IPS-18a (cell line): ENCODE results near the gene TENM4.

Source experiments
- H3K27ac ChIP-seq: one replicate; pipeline ENCODE4 v1.5.1; 2013; ENCODE audit warnings: low read length
- H3K27me3 ChIP-seq: one replicate; pipeline ENCODE4 v1.6.1; 2013; ENCODE audit warnings: mild to moderate bottlenecking, low read length; ENCODE audit not compliant: control insufficient read depth, insufficient read depth
- H3K36me3 ChIP-seq: one replicate; pipeline ENCODE4 v1.6.1; 2013; ENCODE audit warnings: low read depth, low read length; ENCODE audit not compliant: control insufficient read depth
- H3K4me1 ChIP-seq: one replicate; pipeline ENCODE4 v1.6.1; 2013; ENCODE audit warnings: low read depth, low read length; ENCODE audit not compliant: control insufficient read depth
- H3K4me3 ChIP-seq: one replicate; pipeline ENCODE4 v1.5.1; 2013; ENCODE audit warnings: low read length
- H3K9ac ChIP-seq: one replicate; pipeline ENCODE4 v1.6.1; 2013; ENCODE audit warnings: mild to moderate bottlenecking, low read length, moderate library complexity
- H3K9me3 ChIP-seq: one replicate; pipeline ENCODE4 v1.6.1; 2013; ENCODE audit warnings: low read depth, low read length; ENCODE audit not compliant: control insufficient read depth

TENM4 gene

DNA sequence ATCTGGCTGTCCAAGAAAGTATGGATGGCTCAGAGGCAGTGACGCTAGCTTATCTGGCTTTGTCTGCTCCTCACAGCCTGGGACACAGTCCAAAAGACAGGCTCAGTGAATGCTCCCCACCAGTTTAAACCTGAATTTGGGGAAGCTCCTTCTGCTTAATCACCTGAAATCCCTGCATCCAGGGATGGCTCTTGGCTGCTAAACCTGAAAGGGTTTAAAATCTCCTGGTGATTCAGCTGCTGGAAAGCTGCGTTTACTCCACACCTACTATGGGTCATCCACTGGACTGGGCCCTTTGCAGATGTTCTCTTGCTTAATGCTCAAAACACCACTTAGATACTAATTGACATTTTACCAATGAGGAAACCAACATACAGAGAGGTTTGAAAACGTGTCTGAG, 564.2 kb downstream of the TENM4 start:
- H3K9me3 ChIP-seq, result no peaks in the 10 kb centered on the region
- no peaks in the 10 kb centered on the region for H3K36me3 ChIP-seq
- no peak overlapping the region for H3K9ac ChIP-seq
- no peak overlapping the region for H3K4me3 ChIP-seq
- H3K27me3 ChIP-seq, result no peaks in the 10 kb centered on the region
- no peaks in the 10 kb centered on the region for H3K4me1 ChIP-seq
- H3K27ac ChIP-seq, result no peak overlapping the region

DNA sequence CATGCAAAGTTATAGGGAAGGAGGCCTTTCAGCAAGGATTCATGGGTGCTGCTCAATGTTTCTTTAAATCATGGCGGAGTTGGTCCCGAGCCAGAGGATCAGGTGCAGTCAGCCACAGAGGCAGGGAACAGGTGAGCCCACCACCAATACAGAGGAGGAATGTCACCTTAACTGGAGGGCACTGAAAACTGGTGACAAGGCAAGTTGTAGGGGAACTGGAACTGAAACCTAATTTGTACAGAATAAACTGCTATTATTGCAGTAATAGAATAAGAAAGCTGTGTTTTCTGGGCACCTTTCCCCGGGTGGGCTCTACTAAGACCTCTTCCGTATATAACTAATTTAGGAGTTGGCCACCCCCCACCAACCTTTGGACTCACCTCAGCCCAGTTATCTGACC, 570.2 kb downstream of the TENM4 start:
- H3K9ac ChIP-seq, result no peak overlapping the region
- peaks cover 27% of the 10 kb centered on the region for H3K4me1 ChIP-seq
- H3K9me3 ChIP-seq, result no peaks in the 10 kb centered on the region
- H3K27ac ChIP-seq, result no peak overlapping the region
- no peak overlapping the region for H3K4me3 ChIP-seq
- H3K36me3 ChIP-seq, result no peaks in the 10 kb centered on the region
- H3K27me3 ChIP-seq, result no peaks in the 10 kb centered on the region

DNA sequence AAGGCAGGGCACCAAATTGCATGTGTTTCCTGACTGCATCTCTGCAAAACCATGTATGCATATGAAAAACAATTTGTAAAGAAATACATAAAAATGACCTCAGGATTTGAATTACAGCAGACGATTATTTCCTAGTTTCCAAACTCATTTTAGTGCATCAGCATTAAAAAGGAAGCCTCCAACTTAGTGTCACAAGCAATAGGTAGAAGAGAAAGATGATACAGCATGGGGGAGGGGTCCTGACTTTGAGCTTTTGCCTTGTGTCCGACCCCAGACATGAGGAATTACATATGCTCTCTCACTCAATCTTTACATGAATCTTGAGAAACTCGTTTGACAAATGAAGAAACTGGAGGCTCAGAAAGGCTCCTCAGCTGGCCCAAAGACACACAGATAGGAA, 571.5 kb downstream of the TENM4 start:
- no peak overlapping the region for H3K9ac ChIP-seq
- H3K4me1 ChIP-seq, result peaks cover 27% of the 10 kb centered on the region
- H3K9me3 ChIP-seq, result no peaks in the 10 kb centered on the region
- H3K27me3 ChIP-seq, result no peaks in the 10 kb centered on the region
- H3K36me3 ChIP-seq, result no peaks in the 10 kb centered on the region
- H3K27ac ChIP-seq, result no peak overlapping the region
- H3K4me3 ChIP-seq, result no peak overlapping the region

DNA sequence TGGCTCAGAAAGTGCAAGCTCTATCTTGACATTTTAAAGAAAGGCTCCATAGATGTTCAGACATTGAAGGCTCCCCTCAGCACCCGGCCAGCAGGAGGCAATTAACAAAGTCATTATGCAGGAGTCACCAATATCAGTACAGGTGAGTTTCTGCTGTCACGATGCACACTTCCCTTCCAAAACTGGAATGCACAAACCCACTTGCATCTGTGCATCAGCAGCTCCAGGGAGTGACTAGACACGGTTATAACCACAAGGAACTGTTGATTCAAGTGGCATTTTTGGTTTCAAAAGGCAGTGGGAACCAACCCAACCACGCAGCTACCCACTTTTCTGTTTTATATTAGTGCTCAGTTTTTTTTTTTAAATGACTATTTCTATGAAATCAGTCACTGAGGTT, 572.3 kb downstream of the TENM4 start:
- H3K27ac ChIP-seq, result no peak overlapping the region
- H3K36me3 ChIP-seq, result no peaks in the 10 kb centered on the region
- H3K9me3 ChIP-seq, result no peaks in the 10 kb centered on the region
- peaks cover 27% of the 10 kb centered on the region for H3K4me1 ChIP-seq
- H3K9ac ChIP-seq, result no peak overlapping the region
- no peak overlapping the region for H3K4me3 ChIP-seq
- H3K27me3 ChIP-seq, result no peaks in the 10 kb centered on the region

DNA sequence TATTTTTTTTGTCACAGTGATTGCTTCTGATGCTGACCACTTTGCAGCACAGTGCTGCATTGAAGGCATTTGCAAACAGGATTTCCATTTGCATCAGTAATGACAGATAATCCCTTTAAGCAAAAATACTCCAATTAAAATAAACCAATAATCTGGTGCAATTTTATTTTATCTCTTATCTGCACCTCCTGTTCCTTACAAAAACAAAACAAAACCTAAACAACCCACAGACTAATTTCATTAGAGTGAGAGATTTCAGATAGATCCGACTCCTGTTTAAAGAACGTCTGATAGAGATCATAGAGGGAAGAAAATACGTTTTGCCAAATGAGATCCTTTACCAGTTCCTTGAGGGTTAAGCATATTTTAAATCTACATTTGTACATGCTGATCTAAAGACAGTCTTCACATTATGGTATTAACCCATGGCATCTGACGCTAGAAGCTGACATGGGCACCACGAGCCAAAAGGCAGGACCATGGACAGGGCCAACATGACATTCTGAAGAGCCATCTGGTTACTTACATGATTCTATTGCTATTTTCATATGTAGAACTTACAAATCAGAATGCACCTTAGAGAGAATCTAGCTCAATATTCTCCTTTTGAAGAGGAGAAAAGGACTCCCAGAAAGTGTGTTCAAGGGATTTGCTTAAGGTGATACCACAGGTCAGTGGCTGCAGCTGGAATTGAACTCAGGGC, 580.0 kb downstream of the TENM4 start:
- Histone ChIP-seq H3K36me3 (no peaks in the 10 kb centered on the region), H3K27ac (no peak overlapping the region), H3K4me3 (no peak overlapping the region), H3K4me1 (no peaks in the 10 kb centered on the region), H3K27me3 (no peaks in the 10 kb centered on the region), H3K9ac (no peak overlapping the region), H3K9me3 (no peaks in the 10 kb centered on the region)

DNA sequence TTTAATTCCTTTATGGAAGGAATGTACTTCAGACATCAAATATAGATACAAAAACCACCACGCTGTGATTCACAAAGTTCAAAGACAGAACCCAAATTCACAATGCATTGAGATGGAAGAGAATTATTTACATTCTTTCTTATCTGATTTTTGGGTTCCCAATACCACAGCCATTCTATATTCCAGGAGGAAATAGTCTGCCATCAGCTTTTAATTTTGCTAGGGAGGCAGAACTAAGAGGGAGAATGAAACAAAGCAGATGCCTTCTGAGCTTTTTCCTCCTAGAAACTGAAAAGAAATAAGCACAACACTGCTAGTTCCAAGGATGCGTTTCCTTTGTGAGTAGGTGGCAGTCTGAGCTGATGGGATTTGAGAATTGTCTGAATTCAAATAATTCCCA, 583.1 kb downstream of the TENM4 start:
- H3K27ac ChIP-seq, result no peak overlapping the region
- H3K9ac ChIP-seq, result no peak overlapping the region
- H3K4me1 ChIP-seq, result no peaks in the 10 kb centered on the region
- H3K4me3 ChIP-seq, result no peak overlapping the region
- H3K36me3 ChIP-seq, result no peaks in the 10 kb centered on the region
- no peaks in the 10 kb centered on the region for H3K9me3 ChIP-seq
- no peaks in the 10 kb centered on the region for H3K27me3 ChIP-seq

DNA sequence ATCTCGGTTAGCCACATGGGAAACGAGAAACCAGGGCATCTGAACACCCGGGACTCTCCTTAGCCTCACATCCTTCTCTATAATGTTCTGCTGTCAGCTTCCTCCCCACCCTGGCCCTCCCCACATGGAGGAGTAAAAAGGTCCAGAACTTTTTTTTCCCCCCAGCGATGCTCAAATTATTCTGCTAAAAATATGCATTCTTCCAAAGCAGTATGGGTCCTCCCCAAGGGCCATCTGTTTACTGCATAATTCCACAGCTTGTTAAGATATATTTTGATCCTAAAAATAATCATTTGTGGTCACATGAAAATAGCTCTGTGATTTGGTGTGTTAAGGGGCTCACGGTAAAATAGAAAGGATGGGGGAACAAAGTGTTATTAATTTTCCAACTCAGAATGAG, 584.6 kb downstream of the TENM4 start:
- H3K4me1 ChIP-seq, result no peaks in the 10 kb centered on the region
- no peaks in the 10 kb centered on the region for H3K36me3 ChIP-seq
- no peaks in the 10 kb centered on the region for H3K9me3 ChIP-seq
- no peak overlapping the region for H3K4me3 ChIP-seq
- H3K9ac ChIP-seq, result no peak overlapping the region
- no peaks in the 10 kb centered on the region for H3K27me3 ChIP-seq
- H3K27ac ChIP-seq, result no peak overlapping the region

DNA sequence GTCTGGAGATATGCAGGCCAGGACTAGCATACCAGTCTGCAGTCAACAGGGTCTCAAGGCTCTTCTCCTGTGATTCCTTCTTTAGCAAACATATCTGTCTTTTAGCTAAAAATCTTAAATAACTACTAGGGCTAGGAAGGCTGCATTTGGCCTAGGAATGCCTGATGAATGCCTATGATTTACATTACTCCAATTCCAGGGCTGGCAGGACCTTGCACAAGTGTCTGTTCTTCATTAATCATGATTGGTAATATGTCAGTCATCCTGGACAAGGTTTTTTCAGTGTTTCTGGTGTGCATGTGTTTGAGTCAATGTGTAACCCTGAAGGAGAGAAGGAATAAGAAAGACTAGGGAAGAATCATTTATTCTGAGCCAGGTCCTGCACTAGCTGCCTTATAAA, 585.7 kb downstream of the TENM4 start:
- Histone ChIP-seq H3K4me3 (no peak overlapping the region), H3K27me3 (no peaks in the 10 kb centered on the region), H3K36me3 (no peaks in the 10 kb centered on the region), H3K4me1 (no peaks in the 10 kb centered on the region), H3K9ac (no peak overlapping the region), H3K27ac (no peak overlapping the region), H3K9me3 (no peaks in the 10 kb centered on the region)

DNA sequence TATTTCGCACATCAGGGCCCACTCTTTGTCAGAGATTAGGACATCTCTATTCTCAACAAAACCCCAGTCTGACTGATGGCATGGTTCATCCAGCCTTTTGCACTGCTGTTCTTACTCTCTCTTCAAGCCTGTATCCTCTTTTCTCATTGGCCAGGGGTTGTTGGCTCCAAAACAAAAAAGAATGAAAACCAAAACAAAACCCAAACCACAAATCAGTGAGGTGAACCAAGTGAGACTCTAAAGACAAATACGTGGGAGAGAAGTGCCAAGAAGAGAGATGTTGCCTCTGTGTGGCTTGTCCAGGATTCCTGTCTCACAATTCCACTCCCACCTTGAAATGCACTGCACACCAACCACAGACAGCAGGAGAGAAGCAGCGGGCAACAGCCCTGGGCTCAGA, 587.3 kb downstream of the TENM4 start:
- no peak overlapping the region for H3K9ac ChIP-seq
- no peak overlapping the region for H3K4me3 ChIP-seq
- H3K4me1 ChIP-seq, result no peaks in the 10 kb centered on the region
- no peaks in the 10 kb centered on the region for H3K9me3 ChIP-seq
- no peak overlapping the region for H3K27ac ChIP-seq
- no peaks in the 10 kb centered on the region for H3K27me3 ChIP-seq
- no peaks in the 10 kb centered on the region for H3K36me3 ChIP-seq

DNA sequence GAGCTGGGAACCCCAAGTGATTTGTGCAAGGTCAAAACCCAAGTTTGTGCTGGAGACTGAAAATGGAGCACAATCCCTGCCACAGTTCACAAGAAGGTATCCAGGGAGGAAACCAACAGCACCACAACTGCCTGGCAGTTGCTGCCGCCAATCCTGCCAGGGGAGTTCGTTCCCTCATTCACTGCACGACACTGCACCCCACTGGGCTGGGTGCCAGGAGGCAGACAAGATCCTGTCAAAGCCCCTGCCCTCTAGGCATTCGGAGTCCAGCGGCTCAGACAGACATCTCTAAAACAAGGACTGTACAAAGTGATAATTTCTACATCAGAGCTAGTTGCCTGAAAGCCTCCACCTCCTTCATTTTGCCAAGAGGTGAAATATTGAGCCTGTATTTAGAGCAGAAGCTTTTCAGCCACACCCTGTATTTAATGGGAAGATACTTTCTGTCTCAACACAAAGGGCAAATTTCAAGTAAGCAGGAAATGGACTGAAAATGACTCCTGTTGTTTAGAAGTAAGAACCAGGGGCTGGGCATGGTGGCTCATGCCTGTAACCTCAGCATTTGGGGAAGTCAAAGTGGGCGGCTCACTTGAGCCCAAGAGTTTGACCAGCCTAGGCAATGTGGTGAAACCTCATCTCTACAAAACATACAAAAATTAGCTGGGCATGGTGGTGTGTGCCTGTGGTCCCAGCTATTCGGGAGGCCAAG, 588.8 kb downstream of the TENM4 start:
- Histone ChIP-seq H3K9me3 (no peaks in the 10 kb centered on the region), H3K4me3 (no peak overlapping the region), H3K36me3 (no peaks in the 10 kb centered on the region), H3K27ac (no peak overlapping the region), H3K9ac (no peak overlapping the region), H3K27me3 (no peaks in the 10 kb centered on the region), H3K4me1 (no peaks in the 10 kb centered on the region)

DNA sequence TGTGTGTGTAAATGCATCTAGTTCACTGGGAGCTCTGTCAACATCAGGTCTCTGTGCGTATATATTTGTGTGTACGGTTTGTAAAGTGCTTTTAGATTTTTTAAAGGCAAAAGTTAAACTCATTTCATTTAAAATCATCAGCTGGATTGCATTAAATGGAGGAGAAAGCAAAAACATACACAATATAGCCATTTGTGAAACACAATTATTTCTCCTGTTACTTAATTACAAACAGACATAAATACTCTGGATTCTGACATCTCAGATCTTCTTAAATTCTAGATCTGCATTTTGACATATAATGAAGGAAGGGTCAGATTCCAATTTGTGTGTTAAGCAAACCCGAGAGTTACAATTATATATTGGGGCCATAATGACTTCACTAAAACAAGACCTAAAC, 590.8 kb downstream of the TENM4 start:
- Histone ChIP-seq H3K36me3 (no peaks in the 10 kb centered on the region), H3K9me3 (no peaks in the 10 kb centered on the region), H3K9ac (no peak overlapping the region), H3K4me3 (no peak overlapping the region), H3K27ac (no peak overlapping the region), H3K27me3 (no peaks in the 10 kb centered on the region), H3K4me1 (no peaks in the 10 kb centered on the region)

DNA sequence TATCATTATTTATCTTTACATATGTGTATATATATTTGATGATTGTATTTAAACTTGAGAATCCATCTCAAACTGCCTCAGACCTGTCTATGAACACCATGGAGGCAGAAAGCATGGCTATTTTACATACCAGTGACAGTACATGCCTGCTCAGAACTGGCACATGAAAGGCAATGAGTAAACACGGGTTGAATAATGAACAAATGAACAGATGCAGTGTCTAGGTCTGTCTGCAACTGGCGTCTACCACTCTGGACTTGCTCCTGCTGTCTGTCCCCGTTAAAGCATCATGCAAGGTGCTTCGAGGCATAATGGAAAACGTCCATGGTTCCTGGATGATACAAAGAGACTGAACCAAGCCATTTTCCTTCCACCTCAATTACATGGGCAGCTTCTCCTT, 594.6 kb downstream of the TENM4 start:
- Histone ChIP-seq H3K4me1 (no peaks in the 10 kb centered on the region), H3K4me3 (no peak overlapping the region), H3K27me3 (no peaks in the 10 kb centered on the region), H3K36me3 (no peaks in the 10 kb centered on the region), H3K9ac (no peak overlapping the region), H3K9me3 (no peaks in the 10 kb centered on the region), H3K27ac (no peak overlapping the region)
